ENCODE data around the gene CDCA4.

CDCA4 gene

DNA sequence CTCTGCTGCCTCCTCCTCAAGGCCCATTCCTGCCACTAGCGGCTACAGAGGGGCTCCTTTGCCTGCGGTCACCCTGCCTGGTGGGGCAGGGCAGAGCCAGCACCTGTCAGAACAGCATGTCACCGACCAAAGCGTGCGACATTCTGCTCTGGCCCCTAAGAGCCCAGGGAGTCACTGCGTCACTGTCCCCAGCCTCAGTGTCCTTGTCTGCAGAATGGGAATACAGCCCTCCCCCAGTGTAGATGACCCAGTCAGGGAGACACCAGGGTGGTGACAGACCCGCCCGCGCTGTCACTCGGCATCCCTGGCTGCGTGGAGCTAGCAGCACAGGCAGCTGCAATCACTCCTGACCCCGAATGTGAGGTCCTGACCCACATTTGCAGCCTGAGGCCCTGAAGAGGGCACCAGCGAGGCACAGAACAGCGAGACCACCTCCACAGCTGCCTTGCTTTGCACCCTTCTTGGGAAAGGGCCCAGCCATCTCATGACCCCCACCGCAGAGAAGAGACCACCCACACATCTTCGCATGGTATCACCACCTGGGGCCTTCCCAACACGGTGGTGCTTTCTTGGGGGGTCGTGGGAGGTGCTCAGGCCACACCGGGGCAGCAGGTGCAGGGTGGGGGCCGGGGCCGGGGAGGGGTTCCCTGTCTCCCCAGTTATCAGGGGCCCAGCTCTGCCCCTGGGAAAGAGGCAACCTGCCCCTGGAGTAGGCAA is 45.2 kb downstream of the CDCA4 start:
- DNase-seq (ENCODE audit: low read depth), result no peak

DNA sequence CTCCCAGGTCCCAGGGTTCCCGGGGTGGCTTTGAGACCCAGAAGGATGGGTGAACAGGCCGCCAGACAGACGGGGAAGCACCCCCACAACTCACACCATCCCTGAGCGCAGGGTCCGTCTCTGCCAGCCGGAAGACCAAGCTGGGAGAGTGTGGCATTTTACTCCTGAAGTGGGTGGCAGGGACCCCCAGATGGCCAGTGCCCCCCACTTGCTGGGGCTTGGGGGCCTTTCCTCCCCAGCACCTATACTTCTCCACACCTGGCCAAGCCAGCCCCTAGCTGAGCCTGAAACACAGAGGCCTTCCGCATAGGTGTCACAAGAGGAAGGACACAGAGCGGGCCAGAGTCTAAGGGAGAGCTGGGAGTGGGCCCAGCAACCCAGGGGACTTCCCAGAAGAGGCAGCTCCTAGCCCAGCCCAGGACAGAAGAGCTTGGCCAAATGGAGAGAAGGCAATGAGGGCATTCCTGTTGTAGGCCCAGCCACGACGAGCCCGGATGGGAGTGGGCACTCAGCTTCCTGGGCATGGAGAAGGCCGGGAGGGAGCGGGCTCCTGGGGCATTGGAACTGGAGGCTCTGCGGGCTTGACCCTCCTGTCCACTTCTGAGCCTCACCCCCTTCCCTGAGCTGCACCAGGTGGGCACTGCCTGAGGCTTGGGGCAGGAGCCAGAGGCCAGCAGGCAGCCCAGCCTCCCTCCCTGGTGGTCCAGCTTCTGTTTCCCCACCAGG is 46.1 kb downstream of the CDCA4 start:
- no peak for DNase-seq (ENCODE audit: low read depth)

DNA sequence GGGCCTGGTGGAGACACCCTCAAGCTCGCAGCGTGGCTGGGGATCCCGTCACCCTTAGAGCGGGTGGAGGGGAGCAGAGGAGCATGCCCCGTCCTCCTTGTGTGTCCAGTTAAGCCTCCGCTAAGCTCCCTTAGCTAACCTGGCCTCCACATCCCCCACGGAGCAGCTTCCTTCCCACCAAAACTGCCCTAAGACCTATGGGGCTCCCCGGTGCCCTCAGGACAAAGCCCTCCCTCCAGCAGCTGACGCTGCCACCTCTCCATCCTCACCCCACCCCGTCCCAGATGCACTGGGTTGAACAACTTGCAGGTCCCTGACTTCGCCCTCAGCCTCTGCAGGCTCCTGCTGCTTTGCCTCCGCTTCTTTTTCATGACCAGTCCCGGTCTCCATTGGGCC is 46.7 kb downstream of the CDCA4 start:
- no peak for DNase-seq (ENCODE audit: low read depth)

DNA sequence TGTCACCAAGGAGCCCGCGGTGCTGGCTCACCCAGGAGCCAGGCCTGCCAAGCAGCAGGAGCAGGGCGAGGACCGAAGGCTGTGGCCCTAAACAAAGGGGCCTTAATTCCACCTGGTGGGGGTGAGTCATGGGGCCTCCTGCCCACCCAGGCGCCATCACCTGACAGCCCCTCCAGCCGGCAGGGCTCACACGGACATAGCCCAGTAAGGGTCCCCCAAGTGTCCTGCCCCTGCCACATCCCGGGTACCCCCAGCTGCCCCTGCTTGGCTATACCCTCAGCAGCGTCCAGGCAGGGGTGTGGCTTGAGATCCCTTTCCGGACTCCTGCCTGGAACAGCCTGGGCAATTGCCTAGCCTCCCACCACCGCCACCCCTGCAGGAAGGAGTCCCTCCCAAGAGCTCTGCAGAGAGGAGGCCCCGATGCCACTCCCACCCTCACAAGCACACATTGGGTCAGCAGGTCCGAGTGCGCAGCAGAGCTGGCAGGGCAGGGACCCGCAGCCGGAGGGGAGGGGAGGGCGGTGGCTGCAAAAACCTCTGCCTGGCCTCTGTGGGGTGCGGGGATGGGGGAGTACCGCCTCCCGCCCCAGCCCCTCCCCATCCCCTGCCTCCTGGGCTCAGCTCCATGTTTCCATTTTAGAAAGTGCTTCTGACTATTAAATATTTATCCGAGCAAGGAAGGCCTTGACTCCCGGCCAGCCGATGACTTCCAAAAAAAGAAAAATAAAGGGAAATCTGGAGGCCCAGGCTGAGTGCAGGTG is 47.3 kb downstream of the CDCA4 start:
- peak; percentile 87 for DNase-seq (ENCODE audit: low read depth)

DNA sequence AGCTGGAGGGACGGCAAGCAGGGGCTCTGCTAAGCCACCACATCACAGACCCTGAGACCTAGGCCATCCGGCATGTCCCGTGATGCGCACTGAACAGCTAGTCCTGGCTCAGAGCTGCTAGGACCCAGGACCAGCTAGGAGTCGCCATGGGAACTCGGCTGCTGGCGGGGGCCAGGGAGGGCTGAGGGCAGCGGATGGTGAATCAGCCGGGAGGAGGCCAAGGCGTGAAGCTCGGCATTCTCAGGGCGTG is 47.8 kb downstream of the CDCA4 start:
- peak; percentile 97 for DNase-seq (ENCODE audit: low read depth)

DNA sequence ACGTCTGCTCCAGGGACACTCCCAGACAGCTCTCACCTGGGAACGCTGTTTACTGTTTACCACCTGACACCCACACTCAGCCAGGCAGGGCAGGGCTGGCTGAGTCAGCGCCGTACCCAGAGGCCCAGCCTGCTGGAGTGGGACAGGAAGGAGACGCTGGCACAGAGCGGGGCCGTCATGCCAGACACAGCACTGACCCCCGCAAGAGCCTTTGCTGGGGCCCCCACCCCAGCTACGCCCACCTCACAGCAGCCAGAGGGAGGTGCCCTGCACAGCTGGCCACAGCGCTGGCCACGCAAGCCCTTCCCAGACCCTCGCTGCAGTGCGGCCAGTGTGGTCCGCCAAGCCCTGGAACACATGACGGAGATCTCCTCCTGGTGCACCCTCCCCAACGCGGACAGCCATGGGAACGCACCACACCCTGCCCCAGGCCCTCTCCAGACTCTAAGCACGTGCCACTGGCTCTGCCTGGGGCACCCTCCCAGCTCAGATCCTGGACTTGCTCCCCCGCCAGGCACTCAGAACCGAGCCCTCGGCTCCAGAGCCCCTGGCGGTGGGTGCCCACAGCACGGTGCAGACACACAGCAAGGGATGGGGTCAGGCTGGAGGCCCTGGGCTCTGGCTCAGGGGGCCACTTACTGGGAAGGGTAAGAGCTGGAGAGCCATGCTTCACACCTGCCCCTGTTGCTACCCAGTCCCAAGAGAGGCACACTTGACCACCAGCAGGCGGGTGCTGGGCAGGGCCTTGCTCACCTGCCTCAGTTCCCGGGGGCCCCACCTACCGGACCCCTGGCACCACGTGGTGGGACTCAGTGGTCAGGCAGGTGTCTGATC is 48.4 kb downstream of the CDCA4 start:
- peak; percentile 63 for DNase-seq (ENCODE audit: low read depth)

DNA sequence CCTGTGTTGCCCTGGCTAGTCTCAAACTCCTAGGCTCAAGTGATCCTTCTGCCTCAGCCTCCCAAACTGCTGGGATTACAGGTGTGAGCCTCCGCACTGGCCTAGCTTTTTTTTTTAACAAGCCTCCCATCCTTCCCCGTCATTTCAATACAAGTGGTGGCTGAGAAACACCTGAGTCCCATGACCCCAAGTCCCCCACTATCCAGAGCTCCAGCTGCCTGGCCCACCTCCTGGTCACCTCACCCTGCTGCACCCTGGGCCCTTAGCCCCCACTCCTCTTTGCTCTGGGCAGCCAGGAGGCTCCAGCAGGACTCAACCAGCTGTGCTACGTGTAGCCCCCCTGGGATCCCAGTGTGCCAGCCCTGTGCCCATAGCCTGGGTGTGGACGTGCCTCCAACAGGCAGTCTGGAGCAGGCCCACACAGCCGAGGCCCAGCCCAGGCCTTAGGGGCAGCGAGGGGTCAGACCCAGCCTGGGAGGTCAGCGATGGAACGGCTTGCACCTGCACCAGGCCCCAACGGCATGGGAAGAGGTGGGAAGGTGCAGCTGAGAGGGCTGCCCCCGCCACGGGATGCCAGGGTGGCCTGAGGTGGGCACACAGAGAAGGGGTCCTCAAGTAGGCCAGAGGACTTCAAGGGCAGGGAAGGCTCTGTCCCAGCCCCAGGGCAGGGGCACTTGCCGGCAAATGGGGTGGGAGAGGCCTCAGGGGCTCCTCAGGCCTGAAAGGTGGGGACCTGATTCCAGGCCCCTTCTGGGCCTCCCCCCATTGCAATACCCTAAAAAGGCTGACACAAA is 49.2 kb downstream of the CDCA4 start:
- DNase-seq (ENCODE audit: low read depth), result no peak

DNA sequence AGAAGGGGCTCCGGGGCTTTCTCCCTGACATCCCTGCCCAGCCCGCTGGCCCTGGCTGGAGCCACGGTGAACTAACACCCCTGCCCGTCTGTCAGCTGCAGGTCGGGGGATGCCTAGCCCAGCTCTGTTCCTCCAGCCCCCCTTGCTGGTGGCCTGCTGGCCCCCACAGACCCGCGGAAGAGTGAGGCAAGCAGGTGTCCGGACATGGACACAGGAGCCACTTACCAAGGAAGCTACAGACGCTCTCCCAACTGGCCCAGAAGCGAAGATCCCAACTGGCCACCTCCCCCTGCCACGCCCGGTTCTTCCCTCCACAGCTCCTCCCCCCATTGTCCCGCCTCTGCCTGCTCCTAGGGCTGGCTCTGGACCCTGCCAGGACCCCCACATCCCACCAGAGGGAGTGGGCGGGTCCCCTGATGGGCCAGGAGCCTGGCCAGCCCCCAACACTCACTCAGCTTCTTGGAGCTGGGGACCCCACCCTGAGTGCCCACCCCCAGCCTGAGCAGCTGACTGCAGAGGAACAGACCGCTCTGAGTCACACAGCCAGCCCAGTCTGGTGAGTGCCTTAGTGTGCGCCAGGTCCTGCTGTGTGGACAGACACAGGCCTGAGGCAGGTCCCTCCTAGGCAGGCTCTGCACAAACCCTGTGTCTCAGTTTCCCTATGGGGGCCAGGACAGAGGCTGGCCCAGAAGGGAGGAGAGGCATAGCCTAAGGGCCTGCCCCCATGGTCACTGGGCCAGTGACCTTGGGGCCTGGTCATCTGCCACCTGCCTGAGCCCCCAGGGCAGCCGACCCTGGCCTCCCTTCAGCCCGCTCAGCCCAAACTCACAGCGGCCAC is 50.4 kb downstream of the CDCA4 start:
- DNase-seq (ENCODE audit: low read depth), result peak; percentile 92

DNA sequence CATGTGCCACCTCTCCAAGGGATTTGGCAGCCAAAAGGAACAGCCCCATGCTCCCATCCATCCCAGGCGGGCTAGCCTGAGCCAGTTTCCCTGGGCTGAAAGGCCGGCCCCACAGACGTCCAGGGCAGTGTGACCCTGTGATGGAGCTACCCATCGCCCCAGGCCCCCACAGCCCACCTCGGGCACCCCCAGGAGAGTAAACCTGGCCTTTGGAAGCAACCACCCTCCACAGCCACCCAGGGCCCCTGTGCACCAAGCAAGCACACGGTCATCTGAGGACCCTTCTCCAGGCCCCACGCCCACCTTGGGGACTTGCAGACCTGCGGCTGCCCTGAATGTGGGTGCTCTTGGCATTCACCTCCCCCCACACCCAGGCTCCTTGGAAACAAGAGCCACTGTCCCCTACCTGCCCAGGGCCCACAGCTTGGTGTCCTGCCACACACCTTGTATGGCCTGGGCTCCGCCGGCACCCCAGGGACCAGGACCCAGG is 51.1 kb downstream of the CDCA4 start:
- DNase-seq (ENCODE audit: low read depth), result no peak

DNA sequence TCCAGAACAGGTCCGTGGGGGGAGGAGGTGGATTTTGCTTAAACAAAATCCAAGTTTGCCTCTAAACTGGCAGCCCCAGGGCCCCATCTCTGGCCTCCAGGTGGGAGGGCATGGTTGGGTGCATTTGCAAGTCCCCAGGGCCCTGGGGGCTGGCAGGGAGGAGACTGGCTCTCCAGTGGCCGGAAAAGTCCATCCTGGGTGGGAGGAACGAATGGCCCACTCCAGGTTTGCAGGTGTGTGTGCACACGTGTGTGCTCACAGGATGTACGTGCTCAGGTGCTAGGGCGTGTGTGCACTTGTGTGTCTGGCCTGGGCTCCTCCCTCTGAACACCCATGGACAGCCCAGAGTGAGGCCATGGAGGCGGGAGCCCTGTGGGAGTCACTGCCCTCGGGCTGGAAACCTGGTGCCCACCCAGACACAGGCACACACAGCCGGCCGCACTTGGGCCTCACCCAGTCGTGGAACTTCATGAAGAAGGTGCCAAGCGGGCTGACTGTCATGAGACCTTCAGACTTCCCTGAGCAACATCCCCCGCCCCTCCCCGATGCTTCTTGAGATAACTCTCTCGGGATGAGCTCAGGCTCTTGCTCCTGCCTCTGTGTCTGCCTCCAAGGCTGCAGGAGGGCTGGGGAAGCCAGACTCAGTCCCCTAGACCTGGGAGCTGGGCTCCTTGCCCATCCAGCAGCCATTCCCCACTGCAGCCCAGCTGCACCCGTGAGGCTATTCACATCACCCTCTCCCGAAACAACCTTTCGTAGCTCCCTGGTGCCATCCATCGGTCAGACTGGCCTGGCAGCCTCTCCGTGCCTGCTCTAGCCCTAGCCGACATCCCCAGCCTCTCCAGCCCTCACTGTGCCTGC is 52.1 kb downstream of the CDCA4 start:
- DNase-seq (ENCODE audit: low read depth), result peak; percentile 49

DNA sequence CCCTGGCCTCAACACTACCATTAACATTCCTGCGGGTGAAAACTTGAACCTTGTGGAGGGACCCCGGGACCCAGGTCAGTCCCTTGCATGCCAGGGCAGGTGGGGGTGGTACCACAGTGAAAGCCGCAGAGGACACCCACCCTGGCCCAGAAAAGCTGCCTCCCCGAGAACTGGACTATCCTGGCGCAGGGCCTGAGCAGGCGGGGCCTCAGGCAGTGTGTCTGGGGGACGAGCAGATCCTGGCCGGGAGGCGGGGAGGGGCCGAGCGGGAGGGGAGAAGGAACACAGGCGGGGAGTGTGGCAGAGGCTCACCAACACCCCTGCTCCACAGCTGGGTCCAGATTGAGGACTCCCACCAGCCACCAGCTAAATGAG is 52.7 kb downstream of the CDCA4 start:
- peak; percentile 74 for DNase-seq (ENCODE audit: low read depth)

DNA sequence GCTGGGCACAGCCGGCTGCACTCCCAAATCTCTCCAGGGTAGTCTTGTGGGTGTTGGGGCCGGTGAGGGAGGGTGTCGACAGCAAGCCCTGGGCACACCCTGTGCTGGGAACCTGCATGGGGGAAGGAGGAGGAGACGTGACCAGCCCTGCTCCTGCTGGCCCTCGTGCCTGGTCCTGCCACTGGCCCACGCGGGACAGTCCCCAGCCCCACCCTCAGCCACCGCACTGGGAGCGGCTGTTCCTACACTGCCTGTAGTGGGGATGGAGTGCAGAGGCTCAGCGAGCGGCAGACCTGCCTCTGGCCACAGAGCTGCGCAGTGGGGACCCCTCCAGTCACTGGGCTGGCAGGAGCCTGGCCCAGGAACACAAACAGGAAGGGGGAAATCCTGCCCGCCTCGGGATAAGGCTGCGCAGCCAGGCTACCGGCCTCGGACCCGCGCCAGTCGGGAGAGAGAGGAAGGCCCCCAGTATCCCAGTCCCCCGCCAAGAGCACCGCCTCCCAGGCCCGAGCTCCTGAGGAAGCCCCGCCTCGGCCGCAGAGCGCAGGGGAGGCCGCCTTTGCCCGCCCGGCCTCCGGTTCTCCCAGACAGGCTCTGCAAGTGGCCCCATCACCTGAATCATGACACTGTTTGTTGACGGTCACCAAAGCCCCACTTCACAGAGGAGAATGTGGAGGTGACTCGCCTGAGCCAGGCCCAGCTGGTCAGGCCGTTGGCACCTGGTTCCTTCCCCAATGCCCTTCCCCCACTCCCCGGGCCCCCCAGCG is 53.3 kb downstream of the CDCA4 start:
- DNase-seq (ENCODE audit: low read depth), result peak; percentile 55

DNA sequence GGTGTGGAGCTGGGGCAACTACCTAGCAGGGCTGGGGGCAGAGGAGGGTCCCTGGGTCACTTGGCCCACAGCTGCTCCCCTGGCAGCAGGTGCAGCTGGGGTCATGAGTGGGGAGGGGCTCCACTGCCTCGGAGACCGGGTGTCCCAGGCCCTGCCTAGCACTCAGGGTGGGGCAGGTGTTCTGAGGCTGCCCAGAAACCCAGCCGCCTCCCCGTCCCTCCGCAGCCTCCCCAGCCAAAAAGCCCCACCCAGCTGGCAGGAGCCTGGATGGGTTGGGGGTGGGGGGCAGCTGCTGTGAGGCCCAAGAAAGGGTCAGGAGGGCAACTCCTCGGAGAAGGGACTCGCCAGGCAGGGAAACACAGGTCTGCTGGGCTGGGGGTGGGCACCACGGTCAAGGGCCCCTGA is 53.9 kb downstream of the CDCA4 start:
- DNase-seq (ENCODE audit: low read depth), result no peak

DNA sequence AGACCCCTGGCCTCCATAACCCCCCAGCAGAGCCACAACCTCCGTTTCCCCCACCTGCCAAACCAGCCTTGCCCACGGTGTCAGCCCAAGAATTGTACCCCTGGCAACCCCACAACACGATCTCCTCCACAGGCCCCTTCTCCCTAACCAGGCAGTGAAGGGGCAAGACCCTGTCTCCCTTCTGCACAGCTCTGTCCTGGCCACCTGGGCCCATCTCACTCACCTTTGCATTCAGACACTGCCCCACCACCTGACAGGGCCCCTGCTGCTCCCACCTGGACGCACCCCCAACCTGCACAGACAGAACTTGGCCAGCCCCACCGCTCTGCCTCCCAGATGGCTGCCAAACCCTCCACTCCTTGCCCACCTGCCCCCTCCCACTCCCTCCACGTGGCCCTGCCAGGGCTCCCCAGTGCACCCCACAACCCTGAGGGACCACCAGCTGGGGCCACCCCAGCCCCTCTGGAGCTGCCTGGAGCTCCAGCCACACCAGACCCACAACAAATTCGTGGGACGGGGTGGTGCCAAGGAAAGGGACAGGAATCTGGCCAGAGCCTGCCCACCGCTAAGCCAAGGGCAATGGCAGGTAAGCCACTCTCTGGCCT is 54.5 kb downstream of the CDCA4 start:
- no peak for DNase-seq (ENCODE audit: low read depth)

DNA sequence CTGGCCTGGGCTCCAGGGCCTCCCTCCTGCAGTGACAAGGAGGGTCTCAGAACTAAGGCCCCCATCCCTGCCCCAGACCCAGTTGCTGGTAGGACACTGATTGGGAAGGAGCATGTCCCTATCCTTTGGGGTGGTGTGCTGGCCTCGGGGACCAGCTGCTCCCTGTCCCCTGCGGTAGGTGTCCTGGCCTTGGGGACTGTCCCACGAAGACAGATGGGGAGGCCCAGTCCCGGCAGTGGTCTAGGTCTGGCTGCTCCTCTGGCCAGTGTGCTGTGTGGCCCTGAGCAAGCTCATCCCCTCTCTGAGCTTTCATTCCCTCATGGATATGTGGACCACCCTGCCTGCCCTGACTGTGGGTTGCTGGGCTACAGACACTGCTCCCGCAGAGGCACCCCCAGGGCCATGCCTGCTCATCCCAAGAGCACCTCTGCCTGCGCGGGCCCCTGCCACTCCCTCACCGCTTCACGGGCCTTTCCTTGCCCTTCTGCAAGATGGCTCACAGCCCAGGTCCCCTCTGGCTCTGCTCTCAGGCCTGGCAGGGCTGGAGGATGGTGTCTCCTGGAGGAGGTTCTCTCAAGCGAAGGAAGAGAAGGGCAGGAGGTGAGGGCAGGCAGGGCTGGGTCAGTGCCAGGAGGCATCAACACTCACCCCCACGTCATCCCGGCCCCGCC is 55.2 kb downstream of the CDCA4 start:
- no peak for DNase-seq (ENCODE audit: low read depth)

DNA sequence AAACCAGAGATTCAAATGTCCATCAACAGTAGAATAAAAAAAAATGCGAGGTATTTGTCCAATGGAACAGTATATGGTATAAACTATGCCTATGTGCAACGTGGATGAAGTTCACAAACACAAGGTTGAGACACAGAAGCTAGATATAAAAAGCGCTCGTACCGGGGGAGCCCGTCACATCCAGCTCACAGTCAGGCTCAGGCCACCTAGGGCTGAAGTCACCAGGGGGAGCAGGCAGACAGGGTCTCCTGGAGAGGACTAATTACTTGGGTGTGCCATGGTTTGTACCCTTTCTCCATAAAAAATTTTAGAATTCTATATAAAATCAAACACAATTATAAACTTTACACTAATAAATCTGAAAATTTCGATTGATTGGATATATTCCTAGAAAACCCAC is 56.3 kb downstream of the CDCA4 start:
- no peak for DNase-seq (ENCODE audit: low read depth)

Data from EH (cell line).